Measurements from ENCODE around the gene GYS1.

Gene GYS1

DNA sequence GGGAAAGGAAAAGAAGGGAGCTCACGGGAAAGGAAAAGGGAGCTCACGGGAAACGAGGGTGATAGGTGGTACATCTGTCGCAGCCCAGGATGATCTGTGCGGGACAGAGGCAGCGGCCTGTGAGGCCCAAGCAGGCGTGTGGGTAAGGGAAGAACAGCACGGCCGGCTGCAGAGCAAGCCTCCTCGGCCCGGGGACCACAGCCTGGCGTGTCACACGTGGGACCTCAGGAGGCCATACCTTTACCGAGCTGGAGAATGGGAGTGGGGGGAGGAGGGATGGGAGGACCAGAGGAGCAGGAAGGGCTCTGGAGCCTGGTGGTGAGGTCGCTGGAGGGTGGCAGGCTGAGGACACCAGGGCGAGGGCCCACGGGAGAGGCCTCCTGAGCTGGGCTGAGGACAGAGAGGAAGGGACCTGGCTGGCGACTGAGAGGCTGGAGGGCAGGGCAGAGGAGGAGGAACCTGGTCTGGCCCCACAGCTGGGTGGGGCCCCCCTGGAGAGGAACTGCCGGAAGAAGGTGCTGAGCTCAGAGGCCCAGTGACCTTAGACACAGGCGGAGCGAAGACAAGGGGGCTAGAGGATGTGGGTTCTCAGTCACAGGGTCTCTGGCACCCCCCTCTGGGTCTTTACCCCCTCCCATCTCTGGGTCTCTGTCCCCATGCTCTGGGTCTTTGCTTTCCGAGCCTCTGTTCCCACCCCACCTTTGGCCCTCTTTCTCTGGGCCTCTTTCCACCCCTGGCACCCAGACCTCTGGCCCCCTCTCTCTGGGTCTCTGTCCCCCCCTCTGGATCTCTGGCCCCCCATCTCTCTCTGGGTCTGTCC lies 30.9 kb downstream of the GYS1 start:
- no peaks in the 10 kb centered on the region for H3K9me3 ChIP-seq (ENCODE audit: low read length)
- H3K27me3 ChIP-seq (ENCODE audit: insufficient read depth, low read length): no peaks in the 10 kb centered on the region
- no peak overlapping the region for H2AFZ ChIP-seq (ENCODE audit: low read depth, low read length)
- H3K4me1 ChIP-seq (ENCODE audit: insufficient read depth, low read length): peaks cover 24% of the 10 kb centered on the region
- H3K36me3 ChIP-seq (ENCODE audit: insufficient read depth, low read length): peaks cover 17% of the 10 kb centered on the region
- no peak overlapping the region for H3K4me3 ChIP-seq (ENCODE audit: low read length)

DNA sequence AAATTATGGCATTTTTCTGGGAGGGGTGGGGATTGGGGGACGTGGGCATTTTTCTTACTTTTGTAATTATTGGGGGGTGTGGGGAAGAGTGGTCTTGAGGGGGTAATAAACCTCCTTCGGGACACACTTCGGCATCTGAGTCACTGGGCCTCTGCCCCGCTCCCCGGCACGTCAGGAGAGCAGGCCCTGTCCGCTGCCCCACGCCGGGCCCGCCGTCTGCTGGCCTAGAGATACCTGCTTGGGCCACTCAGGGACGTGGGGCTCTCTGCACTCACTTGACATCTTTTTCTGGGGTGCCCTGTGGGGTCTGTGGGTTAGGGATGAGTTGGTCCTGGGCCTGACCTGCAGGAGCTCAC lies 31.5 kb downstream of the GYS1 start:
- Histone ChIP-seq H2AFZ (ENCODE audit: low read depth, low read length) (no peak overlapping the region), H3K4me1 (ENCODE audit: insufficient read depth, low read length) (peaks cover 24% of the 10 kb centered on the region), H3K4me3 (ENCODE audit: low read length) (no peak overlapping the region), H3K27me3 (ENCODE audit: insufficient read depth, low read length) (no peaks in the 10 kb centered on the region), H3K36me3 (ENCODE audit: insufficient read depth, low read length) (peaks cover 17% of the 10 kb centered on the region), H3K9me3 (ENCODE audit: low read length) (no peaks in the 10 kb centered on the region)

DNA sequence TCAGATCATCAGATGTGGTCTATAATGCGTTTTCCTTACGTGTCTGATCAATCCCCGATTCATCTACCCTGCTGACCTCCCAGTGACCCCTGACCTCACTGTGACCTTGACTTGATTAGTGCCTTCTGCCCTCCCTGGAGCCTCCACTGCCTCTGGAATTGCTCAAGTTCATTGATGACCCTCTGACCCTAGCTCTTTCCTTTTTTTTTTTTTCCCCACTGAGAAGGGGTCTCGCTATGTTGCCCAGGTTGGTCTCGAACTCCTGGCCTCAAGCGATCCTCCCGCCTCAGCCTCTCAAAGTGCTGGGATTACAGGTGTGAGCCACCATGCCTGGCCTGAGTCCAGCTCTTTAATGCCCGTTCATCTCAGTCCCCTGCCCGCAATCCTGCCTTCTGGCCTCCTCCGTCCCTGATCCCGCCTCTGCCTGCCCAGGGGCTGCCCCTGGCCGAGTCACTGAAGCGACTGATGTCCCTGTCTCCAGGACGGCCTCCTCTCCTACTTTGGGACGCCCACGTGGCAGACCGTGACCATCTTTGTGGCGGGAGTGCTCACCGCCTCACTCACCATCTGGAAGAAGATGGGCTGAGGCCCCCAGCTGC lies 32.0 kb downstream of the GYS1 start:
- Histone ChIP-seq H3K4me3 (ENCODE audit: low read length) (no peak overlapping the region), H3K9me3 (ENCODE audit: low read length) (no peaks in the 10 kb centered on the region), H3K36me3 (ENCODE audit: insufficient read depth, low read length) (peaks cover 14% of the 10 kb centered on the region), H3K27me3 (ENCODE audit: insufficient read depth, low read length) (no peaks in the 10 kb centered on the region), H3K4me1 (ENCODE audit: insufficient read depth, low read length) (peaks cover 22% of the 10 kb centered on the region), H2AFZ (ENCODE audit: low read depth, low read length) (no peak overlapping the region)

DNA sequence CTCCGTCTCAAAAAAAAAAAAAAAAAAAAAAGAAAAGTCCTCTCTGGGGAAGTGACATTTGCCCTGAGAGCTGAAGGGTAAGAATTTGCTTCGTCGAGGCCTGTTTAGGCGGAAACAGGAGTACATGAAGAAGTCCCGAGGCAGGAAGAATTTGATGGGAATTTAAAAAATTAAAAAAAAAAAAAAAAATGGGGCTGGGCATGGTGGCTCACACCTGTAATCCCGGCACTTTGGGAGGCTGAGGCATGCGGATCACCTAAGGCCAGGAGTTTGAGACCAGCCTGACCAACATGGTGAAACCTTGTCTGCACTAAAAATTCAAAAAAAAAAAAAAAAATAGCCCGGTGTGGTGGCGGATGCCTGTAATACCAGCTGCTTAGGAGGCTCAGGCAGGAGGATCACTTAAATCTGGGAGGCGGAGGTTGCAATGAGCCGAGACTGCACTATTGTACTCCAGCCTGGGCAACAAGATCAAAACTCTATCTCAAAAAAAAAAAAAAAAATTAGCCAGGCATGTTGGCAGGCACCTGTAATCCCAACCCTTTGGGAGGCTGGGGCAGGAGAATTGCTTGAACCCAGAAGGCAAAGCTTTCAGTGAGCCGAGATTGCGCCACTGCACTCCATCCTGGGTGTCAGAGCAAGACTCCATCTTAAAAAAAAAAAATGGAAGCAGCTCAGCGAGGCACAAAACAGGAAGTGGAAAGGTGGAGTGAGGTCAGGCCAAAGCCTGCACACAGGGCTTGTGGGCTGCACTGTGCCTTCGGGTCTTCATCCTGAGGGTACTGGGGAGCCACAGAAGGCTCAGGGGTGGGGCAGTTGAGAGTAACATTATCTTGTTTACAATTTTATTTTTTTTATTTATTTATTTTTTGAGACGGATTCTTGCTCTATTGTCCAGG lies 33.5 kb downstream of the GYS1 start:
- no peak overlapping the region for H2AFZ ChIP-seq (ENCODE audit: low read depth, low read length)
- no peaks in the 10 kb centered on the region for H3K9me3 ChIP-seq (ENCODE audit: low read length)
- peaks cover 28% of the 10 kb centered on the region for H3K4me1 ChIP-seq (ENCODE audit: insufficient read depth, low read length)
- no peak overlapping the region for H3K4me3 ChIP-seq (ENCODE audit: low read length)
- H3K27me3 ChIP-seq (ENCODE audit: insufficient read depth, low read length): no peaks in the 10 kb centered on the region
- peaks cover 13% of the 10 kb centered on the region for H3K36me3 ChIP-seq (ENCODE audit: insufficient read depth, low read length)

DNA sequence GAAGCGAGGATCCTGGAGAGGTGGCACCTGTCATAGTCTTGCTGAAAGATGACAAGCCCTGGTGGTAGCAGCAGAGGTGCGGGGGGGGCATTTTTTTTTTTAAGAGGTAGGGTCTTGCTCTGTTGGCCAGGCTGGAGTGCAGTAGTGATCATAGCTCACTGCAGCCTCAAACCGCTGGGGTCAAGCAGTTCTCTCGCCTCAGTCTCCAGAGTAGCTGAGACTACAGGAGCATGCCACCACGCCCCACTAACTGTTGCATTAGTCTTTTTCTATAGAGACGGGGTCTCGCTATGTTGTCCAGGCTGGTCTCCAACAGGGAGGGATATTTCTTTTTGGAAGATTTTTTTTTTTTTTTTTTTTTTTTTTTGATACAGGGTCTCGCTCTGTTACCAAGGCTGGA lies 35.1 kb downstream of the GYS1 start:
- Histone ChIP-seq H3K4me3 (ENCODE audit: low read length) (no peak overlapping the region), H2AFZ (ENCODE audit: low read depth, low read length) (no peak overlapping the region), H3K36me3 (ENCODE audit: insufficient read depth, low read length) (peaks cover 13% of the 10 kb centered on the region), H3K4me1 (ENCODE audit: insufficient read depth, low read length) (peaks cover 15% of the 10 kb centered on the region), H3K27me3 (ENCODE audit: insufficient read depth, low read length) (no peaks in the 10 kb centered on the region), H3K9me3 (ENCODE audit: low read length) (no peaks in the 10 kb centered on the region)

DNA sequence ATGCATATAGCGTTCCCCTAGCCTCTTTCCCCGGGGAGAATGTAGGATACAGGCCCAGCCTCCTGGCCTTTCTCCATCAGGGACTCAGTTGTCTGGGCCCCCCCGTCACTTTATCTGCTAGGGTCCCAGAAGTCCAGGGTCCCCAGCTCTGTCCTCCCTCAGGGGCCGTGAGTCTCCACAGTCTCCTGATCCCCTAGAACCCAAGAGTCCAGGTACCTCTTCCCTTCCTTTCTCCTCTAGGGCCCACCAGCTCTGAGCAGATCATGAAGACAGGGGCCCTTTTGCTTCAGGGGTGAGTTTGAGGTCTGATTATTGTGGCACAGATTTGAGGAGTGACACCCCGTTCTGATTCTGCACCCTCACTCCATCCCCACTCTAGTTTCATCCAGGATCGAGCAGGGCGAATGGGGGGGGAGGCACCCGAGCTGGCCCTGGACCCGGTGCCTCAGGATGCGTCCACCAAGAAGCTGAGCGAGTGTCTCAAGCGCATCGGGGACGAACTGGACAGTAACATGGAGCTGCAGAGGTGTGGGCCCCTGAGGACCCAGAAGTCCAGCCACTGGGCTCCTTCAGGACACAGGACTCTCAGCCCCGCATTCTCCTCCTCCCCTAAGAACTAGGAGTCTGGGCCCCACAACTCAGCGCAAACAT lies 37.7 kb downstream of the GYS1 start:
- Histone ChIP-seq H3K4me1 (ENCODE audit: insufficient read depth, low read length) (peaks cover 15% of the 10 kb centered on the region), H2AFZ (ENCODE audit: low read depth, low read length) (no peak overlapping the region), H3K27me3 (ENCODE audit: insufficient read depth, low read length) (no peaks in the 10 kb centered on the region), H3K9me3 (ENCODE audit: low read length) (no peaks in the 10 kb centered on the region), H3K4me3 (ENCODE audit: low read length) (peak overlapping the region; percentile 97), H3K36me3 (ENCODE audit: insufficient read depth, low read length) (peaks cover 13% of the 10 kb centered on the region)

DNA sequence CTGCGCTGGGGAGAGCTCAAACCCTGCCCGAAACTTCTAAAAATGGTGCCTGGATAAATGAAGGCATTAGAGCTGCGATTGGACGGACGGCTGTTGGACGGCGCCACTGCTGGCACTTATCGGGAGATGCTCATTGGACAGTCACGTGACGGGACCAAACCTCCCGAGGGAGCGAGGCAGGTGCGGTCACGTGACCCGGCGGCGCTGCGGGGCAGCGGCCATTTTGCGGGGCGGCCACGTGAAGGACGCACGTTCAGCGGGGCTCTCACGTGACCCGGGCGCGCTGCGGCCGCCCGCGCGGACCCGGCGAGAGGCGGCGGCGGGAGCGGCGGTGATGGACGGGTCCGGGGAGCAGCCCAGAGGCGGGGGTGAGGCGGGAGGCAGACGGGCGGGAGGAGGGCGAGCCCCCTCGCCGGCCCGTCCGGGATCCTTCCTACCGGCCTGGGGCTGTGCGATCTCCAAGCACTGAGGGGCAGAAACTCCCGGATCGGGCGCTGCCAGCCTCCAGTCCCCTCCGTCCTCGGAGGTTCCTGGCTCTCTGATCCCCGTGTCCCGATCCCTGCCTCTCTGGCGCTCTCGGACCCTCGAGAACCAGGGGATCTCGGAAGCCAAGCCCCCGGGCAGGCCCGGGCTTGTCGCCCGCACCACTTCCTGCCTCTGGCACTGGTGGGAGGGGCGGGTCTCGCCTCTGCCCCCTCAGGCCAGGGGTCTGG lies 38.4 kb downstream of the GYS1 start, which contains the start of gene BAX:
Gene BAX, plus strand, starts transcription at position 281 of the 713 bp plus-strand sequence. Its CDS starts 54 bp downstream, at position 335.
- Histone ChIP-seq H2AFZ (ENCODE audit: low read depth, low read length) (peak within 1 kb of the TSS; percentile 85), H3K9me3 (ENCODE audit: low read length) (no peaks in the 10 kb centered on the region), H3K27me3 (ENCODE audit: insufficient read depth, low read length) (no peaks in the 10 kb centered on the region), H3K36me3 (ENCODE audit: insufficient read depth, low read length) (peaks cover 13% of the 10 kb centered on the region), H3K4me3 (ENCODE audit: low read length) (peak within 1 kb of the TSS; percentile 97), H3K4me1 (ENCODE audit: insufficient read depth, low read length) (peaks cover 15% of the 10 kb centered on the region)

DNA sequence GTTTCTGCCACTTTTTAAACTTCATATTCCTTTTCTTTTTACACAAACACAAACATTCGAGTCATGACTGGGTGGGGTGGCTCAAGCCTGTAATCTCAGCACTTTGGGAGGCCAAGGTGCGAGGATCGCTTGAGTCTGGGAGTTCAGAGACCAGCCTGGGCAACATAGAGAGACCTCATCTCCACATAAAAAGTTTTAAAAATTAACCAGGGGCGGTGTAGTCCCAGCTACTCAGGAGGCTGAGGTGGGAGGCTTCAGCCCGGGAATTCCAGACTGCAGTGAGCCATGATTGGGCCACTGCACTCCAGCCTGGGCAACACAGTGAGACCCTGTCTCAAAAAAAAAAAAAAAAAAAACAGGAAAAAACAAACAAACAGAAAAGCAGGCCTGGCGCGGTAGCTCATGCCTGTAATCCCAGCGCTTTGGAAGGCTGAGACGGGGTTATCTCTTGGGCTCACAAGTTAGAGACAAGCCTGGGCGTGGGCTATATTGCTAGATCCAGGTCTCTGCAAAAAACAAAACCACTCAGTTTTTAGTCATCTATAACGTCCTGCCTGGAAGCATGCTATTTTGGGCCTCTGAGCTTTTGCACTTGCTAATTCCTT lies 39.0 kb downstream of the GYS1 start:
- Histone ChIP-seq H3K4me3 (ENCODE audit: low read length) (peak overlapping the region; percentile 97), H3K9me3 (ENCODE audit: low read length) (no peaks in the 10 kb centered on the region), H3K4me1 (ENCODE audit: insufficient read depth, low read length) (peaks cover 15% of the 10 kb centered on the region), H2AFZ (ENCODE audit: low read depth, low read length) (peak overlapping the region; percentile 85), H3K27me3 (ENCODE audit: insufficient read depth, low read length) (no peaks in the 10 kb centered on the region), H3K36me3 (ENCODE audit: insufficient read depth, low read length) (peaks cover 13% of the 10 kb centered on the region)

DNA sequence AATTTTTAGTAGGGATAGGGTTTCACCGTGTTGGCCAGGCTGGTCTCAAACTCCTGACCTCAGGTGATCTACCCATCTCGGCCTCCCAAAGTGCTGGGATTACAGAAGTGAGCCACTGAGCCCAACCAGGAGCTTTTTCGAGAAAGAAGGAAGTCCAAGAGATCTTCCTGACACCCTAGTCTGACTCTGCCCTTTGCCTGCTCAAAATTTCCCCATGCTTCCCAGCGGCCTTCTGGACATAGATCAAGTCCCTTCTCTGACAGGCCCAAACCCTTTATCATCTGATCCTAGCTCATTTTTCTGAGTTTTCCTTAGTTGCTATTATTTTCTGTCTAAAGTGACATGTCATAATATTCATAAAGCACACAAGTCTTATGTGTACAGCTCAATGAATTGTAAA lies 40.0 kb downstream of the GYS1 start:
- peaks cover 2% of the 10 kb centered on the region for H3K9me3 ChIP-seq (ENCODE audit: low read length)
- no peak overlapping the region for H3K4me3 ChIP-seq (ENCODE audit: low read length)
- H3K36me3 ChIP-seq (ENCODE audit: insufficient read depth, low read length): peaks cover 13% of the 10 kb centered on the region
- H3K27me3 ChIP-seq (ENCODE audit: insufficient read depth, low read length): no peaks in the 10 kb centered on the region
- H3K4me1 ChIP-seq (ENCODE audit: insufficient read depth, low read length): peaks cover 15% of the 10 kb centered on the region
- no peak overlapping the region for H2AFZ ChIP-seq (ENCODE audit: low read depth, low read length)

DNA sequence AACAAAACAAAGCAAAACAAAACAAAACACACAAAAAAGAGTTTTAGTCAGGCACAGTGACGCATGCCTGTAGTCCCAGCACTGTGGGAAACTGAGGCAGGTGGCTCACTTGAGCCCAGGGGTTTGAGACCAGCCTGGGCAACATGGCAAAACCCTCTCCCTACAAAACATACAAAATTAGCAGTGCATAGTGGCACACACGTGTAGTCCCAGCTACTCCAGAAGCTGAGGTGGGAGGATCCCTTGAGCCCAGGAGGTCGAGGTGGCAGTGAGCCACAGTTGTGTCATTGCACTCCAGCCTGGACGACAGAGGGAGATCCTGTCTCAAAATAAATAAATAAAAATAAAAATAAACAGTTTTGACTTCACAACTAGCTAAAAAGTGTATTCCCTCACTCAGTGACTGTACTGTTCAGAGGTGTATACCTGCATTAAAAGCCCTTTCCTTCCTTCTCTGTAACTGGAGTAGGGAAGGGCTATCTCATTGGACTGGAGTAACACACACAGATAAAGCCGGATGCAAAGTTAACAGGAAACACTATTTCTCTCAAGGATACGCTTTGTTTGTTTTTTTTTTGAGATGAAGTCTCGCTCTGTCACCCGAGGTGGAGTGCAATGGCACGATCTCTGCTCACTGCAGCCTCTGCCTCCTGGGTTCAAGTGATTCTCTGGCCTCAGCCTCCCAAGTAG lies 42.1 kb downstream of the GYS1 start:
- Histone ChIP-seq H3K9me3 (ENCODE audit: low read length) (peaks cover 7% of the 10 kb centered on the region), H3K4me3 (ENCODE audit: low read length) (no peak overlapping the region)

DNA sequence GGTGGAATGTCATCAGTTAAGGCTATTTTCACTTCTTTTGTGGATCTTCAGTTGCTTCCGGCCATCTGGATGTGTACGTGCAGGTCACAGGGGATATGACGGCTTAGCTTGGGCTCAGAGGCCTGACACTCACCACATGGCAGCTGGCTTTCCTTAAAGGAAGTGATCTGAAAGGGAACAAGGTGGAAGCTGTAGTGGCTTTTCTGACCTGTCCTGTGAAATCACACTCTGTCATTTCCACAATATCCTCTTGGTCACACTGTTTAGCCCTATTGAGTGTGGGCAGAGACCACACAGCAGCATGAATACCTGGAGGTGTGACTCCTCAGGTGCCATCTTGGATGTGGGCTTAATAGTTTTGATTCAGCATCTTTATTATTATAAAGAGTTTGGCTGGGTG lies 43.0 kb downstream of the GYS1 start:
- H3K4me1 ChIP-seq (ENCODE audit: insufficient read depth, low read length): peaks cover 3% of the 10 kb centered on the region
- H3K36me3 ChIP-seq (ENCODE audit: insufficient read depth, low read length): no peaks in the 10 kb centered on the region
- no peak overlapping the region for H3K4me3 ChIP-seq (ENCODE audit: low read length)
- no peaks in the 10 kb centered on the region for H3K27me3 ChIP-seq (ENCODE audit: insufficient read depth, low read length)
- peaks cover 7% of the 10 kb centered on the region for H3K9me3 ChIP-seq (ENCODE audit: low read length)
- no peak overlapping the region for H2AFZ ChIP-seq (ENCODE audit: low read depth, low read length)

More for the DNA sequence above, 42.1 kb downstream of the GYS1 start:
- Histone ChIP-seq H3K36me3 (ENCODE audit: insufficient read depth, low read length) (no peaks in the 10 kb centered on the region), H3K4me1 (ENCODE audit: insufficient read depth, low read length) (peaks cover 11% of the 10 kb centered on the region), H3K27me3 (ENCODE audit: insufficient read depth, low read length) (no peaks in the 10 kb centered on the region), H2AFZ (ENCODE audit: low read depth, low read length) (no peak overlapping the region)

DNA sequence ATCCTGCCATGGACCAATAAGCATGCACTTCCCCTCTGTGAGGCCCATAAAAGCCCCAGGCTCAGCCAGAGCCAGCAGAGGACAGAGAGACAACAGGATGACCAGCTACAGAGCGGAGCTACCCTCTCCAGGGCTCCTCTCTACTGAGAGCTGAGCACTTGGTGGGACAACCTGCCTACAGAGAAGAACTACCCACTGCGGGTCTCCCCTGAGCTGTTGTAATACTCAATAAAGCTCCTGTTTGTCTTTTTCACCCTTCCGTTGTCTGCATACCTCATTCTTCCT lies 45.9 kb downstream of the GYS1 start:
- Histone ChIP-seq H2AFZ (ENCODE audit: low read depth, low read length) (no peak overlapping the region), H3K4me3 (ENCODE audit: low read length) (no peak overlapping the region), H3K36me3 (ENCODE audit: insufficient read depth, low read length) (no peaks in the 10 kb centered on the region), H3K27me3 (ENCODE audit: insufficient read depth, low read length) (no peaks in the 10 kb centered on the region), H3K4me1 (ENCODE audit: insufficient read depth, low read length) (peaks cover 4% of the 10 kb centered on the region), H3K9me3 (ENCODE audit: low read length) (peaks cover 7% of the 10 kb centered on the region)

Data from neuron (in vitro differentiated cells).